Mucosa of rectum (tissue), 2 donors: ENCODE data around the gene UMAD1.

Experiments
- H3K27ac ChIP-seq, 2 donors: one replicate each; pipeline ENCODE4 v1.7.0; 2013; ENCODE audit warnings: inconsistent platforms in 2 of 2, low read depth in 2 of 2, low read length in 2 of 2
- H3K27me3 ChIP-seq, 2 donors: one replicate each; pipeline ENCODE4 v1.7.0; 2013; ENCODE audit warnings: low read length in 2 of 2; ENCODE audit not compliant: control insufficient read depth in 2 of 2, insufficient read depth in 2 of 2
- H3K36me3 ChIP-seq, 2 donors: one replicate each; pipeline ENCODE4 v1.7.0; 2013; ENCODE audit warnings: low read length in 2 of 2; ENCODE audit not compliant: control insufficient read depth in 2 of 2, insufficient read depth in 2 of 2
- H3K4me1 ChIP-seq, 2 donors: one replicate each; pipeline ENCODE4 v1.7.0; 2013; ENCODE audit warnings: low read length in 2 of 2, mild to moderate bottlenecking in 1 of 2; ENCODE audit not compliant: control insufficient read depth in 2 of 2, insufficient read depth in 2 of 2
- H3K4me3 ChIP-seq, 2 donors: one replicate each; pipeline ENCODE4 v1.7.0; 2013; ENCODE audit warnings: low read length in 2 of 2
- H3K9ac ChIP-seq, 2 donors: one replicate each; pipeline ENCODE4 v1.7.0; 2013; ENCODE audit warnings: low read length in 2 of 2, low read depth in 1 of 2, mild to moderate bottlenecking in 1 of 2
- H3K9me3 ChIP-seq, 2 donors: one replicate each; pipeline ENCODE4 v1.7.0; 2013; ENCODE audit warnings: low read length in 2 of 2; ENCODE audit not compliant: control insufficient read depth in 2 of 2
- donor health status: healthy.
- donor health status: Normal muscosa, but diverticular disease.

The UMAD1 gene

DNA sequence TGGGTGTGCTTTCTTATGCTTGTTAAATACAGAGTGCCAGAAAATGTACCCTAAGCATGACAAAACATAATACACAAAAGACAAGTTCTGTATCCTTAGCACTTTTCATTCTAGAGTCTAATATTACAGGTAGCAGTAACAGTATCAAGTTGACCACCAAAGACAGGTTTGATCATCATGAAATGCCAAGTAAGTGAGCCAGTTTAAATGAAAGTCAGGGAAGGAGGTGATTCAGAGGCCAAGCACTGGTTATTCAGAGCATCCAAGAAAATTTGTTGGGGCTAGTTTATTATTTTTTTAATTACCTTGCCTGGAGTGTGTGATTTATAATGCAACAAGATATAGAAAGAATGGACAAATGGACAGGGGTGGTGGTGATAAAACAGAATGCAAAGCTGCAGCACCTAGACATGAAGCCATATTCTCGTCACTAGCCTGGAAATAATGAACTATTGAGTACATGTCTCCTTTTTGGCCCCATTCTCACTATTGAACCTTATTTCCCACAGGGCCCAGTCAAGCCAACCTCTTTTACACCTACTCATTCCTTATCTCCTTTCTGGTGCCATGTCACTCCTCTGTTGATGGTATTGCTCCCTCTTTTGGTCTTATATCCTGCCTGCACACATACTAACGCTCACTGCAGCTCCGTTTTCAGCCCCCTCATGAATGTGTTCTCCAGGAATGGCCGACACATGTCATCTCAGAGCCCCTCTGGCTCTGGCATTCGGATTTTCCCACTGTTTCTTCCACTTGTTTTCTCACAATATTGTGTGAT is 249.4 kb downstream of the UMAD1 start:
- H3K36me3 ChIP-seq, result no peaks in the 10 kb centered on the region
- H3K9ac ChIP-seq, result no peak overlapping the region
- no peak overlapping the region for H3K4me3 ChIP-seq
- H3K4me1 ChIP-seq, result no peaks in the 10 kb centered on the region
- H3K27ac ChIP-seq, result no peak overlapping the region
- no peaks in the 10 kb centered on the region for H3K27me3 ChIP-seq
- H3K9me3 ChIP-seq, result no peaks in the 10 kb centered on the region

DNA sequence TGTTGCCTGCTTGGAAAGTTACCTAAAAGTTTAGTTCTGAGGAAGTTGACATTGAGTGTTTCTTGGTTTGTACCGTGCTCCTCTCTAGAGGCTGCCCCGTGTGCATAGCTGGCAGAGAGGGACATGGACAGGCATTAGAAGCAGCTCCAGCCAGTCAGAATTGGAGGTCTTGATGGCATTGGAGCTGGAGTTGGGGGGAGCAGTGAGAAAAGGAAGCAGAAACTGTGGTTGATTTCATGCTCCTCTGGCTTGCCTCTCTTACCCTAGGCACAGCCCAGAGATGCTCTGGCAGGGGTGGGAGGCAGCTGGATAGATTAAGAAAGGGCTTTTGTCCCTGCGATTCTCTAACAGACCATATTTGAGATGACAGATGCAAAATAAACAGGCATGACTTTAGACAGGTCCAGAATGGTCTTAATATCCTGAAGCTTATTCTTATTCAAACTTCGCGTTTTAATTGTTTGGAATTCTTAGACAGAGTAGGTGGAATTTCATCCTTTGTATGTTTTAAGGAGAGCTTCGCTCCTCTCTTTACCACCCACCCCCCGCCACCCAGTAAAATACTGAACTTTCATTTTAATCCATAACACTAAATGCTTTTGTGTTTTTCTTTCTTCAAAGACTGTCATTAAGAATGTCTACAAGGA is 254.6 kb downstream of the UMAD1 start:
- Histone ChIP-seq H3K9ac (no peak overlapping the region), H3K27ac (no peak overlapping the region), H3K4me1 (no peaks in the 10 kb centered on the region), H3K4me3 (no peak overlapping the region), H3K9me3 (no peaks in the 10 kb centered on the region), H3K27me3 (no peaks in the 10 kb centered on the region), H3K36me3 (no peaks in the 10 kb centered on the region)

DNA sequence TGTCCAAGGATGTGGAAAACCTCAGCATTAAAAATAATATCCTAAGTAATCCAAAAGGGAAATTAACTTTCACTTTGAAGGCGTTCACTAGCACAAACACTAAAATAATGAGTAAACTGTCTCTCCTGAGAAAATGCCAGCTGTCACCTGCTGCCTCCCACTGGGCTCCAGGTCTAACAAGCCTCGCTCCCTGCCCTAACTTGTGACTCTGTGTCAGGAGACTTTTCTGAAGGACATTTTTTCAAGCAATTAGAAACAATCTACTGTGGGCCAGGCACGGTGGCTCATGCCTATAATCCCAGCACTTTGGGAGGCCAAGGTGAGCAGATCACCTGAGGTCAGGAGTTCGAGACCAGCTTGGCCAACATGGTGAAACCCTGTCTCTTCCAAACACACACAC is 255.2 kb downstream of the UMAD1 start:
- Histone ChIP-seq H3K9ac (no peak overlapping the region), H3K9me3 (no peaks in the 10 kb centered on the region), H3K4me1 (no peaks in the 10 kb centered on the region), H3K27ac (no peak overlapping the region), H3K4me3 (no peak overlapping the region), H3K27me3 (no peaks in the 10 kb centered on the region), H3K36me3 (no peaks in the 10 kb centered on the region)

DNA sequence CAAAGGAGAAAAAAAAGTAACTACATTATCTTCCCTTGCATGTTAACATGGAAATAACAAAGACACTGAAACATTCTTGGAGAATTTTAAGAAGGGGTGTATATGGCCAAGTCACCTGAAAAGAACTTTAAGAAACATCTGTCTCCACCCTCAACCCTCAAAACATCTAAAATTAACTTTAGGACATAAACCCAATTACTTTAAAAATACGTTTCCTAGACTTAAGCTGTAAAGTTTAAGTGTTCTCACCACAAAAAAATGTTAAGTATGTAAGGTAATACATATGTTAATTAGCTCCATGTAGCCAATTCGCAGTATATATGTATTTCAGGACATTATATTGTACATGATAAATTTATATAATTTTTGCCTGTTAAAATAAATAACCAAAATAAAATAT is 257.0 kb downstream of the UMAD1 start:
- no peaks in the 10 kb centered on the region for H3K27me3 ChIP-seq
- no peaks in the 10 kb centered on the region for H3K36me3 ChIP-seq
- no peak overlapping the region for H3K4me3 ChIP-seq
- no peaks in the 10 kb centered on the region for H3K4me1 ChIP-seq
- H3K27ac ChIP-seq, result no peak overlapping the region
- H3K9ac ChIP-seq, result no peak overlapping the region
- H3K9me3 ChIP-seq, result no peaks in the 10 kb centered on the region

DNA sequence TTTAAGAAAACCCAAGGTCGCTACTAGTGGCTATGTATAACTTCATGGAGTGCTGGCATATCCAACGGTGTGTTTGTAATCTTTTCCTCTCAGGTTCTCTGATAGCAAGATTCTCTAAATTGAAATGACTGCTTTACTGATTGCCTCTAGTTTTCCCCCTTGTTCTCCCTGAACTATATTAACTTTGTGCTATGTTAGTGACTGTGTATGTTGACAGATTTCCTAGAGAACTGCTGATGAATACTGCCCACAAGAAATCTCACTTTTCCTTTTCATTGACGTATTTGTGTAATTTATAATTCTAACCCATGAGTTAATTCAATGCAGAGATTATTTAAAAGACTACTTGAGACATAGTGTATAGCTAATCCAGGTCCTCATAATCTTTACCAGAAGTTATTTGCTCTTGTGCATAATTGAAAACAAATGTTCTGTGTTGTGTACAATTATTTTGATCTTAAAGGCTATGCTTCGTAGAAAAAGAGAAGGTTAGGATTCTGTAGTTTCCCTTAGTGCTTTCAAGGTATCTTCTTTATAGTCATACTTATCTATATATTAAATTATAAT is 257.5 kb downstream of the UMAD1 start:
- Histone ChIP-seq H3K4me1 (no peaks in the 10 kb centered on the region), H3K4me3 (no peak overlapping the region), H3K27me3 (no peaks in the 10 kb centered on the region), H3K36me3 (no peaks in the 10 kb centered on the region), H3K27ac (no peak overlapping the region), H3K9ac (no peak overlapping the region), H3K9me3 (no peaks in the 10 kb centered on the region)

DNA sequence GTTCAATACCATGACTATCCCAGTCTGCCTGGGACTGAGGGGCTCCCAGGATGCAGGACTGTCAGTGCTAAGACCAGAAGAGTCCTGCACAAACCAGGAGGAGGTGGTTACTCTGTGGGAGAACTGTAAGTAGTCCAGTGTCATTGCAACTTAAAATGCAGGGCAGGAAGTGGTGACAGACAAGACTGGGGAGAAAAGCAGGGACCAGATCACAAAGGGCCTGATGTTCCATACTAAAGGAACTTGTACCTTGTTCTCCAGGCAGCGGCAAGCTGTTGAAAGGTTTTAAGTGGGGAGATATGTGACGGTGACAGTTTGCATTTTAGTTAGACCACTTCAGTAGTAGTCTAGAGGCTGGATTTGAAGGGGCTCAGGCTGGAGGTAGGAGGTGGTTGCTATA is 262.3 kb downstream of the UMAD1 start:
- Histone ChIP-seq H3K36me3 (no peaks in the 10 kb centered on the region), H3K4me1 (no peaks in the 10 kb centered on the region), H3K4me3 (no peak overlapping the region), H3K27ac (no peak overlapping the region), H3K9ac (no peak overlapping the region), H3K9me3 (no peaks in the 10 kb centered on the region), H3K27me3 (no peaks in the 10 kb centered on the region)

DNA sequence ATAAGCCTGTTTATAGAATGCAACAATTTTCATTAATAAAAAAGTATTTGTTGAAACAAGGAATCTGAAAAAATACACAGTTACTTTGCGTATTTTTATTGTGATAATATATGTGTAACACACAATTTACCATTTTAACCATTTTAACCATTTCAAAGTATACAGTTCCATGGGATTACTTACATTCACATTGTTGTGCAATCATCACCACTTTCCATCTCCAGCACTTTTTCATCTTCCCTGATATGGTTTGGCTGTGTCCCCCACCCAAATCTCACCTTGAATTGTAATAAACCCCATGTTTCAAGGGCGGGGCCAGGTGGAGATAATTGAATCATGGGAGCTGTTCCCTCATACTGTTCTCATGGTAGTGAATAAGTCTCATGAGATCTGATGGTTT is 266.8 kb downstream of the UMAD1 start:
- Histone ChIP-seq H3K27ac (no peak overlapping the region), H3K9ac (no peak overlapping the region), H3K4me1 (no peaks in the 10 kb centered on the region), H3K27me3 (no peaks in the 10 kb centered on the region), H3K9me3 (no peaks in the 10 kb centered on the region), H3K36me3 (no peaks in the 10 kb centered on the region), H3K4me3 (no peak overlapping the region)

DNA sequence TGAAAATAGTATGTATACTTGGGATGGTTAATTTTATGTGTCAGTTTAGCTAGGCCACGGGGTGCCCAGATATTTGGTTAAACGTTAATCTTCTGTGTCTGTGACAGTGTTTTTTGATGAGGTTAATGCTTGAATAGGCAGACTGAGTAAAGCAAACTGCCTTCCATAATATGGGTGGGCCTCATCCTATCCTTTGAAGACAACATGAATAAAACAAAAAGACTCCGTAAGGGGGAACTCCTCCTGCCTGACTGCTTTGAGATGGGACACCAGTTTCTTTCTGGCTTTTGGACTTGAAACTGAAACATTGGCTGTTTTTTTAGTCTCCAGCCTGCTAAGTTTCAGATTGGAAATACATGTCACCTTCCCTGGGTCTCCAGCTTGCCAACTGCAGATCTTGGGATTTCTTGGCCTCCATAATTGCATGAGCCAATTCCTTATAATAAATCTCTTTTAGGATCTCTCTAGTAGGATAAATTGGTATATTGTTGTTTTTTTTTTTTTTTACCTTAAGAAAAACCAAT is 268.1 kb downstream of the UMAD1 start:
- Histone ChIP-seq H3K36me3 (no peaks in the 10 kb centered on the region), H3K27ac (no peak overlapping the region), H3K9ac (no peak overlapping the region)

DNA sequence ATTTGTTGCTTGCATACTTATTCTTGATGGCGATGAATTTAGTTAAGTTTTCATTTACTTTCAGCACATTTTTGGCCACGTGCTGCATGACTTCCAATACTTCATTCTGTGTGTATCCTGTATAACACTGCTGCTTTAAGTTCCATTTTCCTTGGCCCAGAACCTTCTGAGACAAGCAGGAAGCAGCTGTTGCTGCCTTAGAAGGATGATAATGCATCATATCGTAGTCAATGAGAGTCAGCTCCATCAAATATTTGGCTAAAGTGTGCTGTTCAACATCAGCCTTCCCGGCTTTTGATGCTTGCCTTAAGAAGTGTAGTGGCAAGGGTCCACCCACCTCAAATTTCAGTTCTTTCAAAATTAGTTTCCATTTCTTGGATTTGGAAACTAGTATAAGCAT is 268.8 kb downstream of the UMAD1 start:
- Histone ChIP-seq H3K4me3 (no peak overlapping the region), H3K4me1 (no peaks in the 10 kb centered on the region), H3K36me3 (no peaks in the 10 kb centered on the region), H3K27ac (no peak overlapping the region), H3K27me3 (no peaks in the 10 kb centered on the region), H3K9me3 (no peaks in the 10 kb centered on the region), H3K9ac (no peak overlapping the region)

More for the DNA sequence above, 268.1 kb downstream of the UMAD1 start:
- Histone ChIP-seq H3K27me3 (no peaks in the 10 kb centered on the region), H3K4me3 (no peak overlapping the region), H3K9me3 (no peaks in the 10 kb centered on the region), H3K4me1 (no peaks in the 10 kb centered on the region)

DNA sequence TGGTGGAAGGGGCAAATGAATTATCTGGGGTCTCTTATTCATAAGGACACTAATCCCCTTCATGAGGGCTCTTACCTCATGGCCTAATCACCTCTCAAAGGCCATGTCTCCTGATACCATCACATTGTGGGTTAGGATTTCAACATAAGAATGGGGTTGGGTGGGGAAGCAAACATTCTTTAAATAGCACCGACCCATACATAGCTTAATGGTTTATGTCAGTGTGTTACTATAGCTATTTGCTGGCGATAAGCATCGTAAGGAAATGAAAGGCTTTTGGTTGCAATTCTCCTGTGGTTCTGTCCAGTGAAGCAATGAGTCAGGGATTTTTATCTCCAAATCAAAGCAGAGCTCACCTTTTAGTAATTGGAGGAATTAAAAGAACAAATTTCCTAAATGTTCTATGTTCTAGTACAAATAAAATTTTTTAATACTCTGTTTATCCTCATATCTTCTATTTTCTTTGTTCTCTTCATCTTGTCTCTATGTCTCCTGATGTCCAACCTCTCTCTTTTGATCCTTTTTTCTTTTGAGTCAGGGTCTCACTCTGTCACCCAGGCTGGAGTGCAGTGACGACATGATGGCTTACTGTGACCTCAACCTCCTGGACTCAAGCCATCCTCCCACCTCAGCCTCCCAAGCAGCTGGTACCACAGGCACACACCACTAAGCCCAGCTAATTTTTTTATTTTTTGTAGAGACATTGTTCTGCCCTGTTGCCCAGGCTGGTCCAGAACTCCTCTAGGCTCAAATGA is 271.0 kb downstream of the UMAD1 start:
- H3K36me3 ChIP-seq, result no peaks in the 10 kb centered on the region
- H3K27ac ChIP-seq, result no peak overlapping the region
- no peak overlapping the region for H3K4me3 ChIP-seq
- no peaks in the 10 kb centered on the region for H3K9me3 ChIP-seq
- H3K27me3 ChIP-seq, result no peaks in the 10 kb centered on the region
- H3K9ac ChIP-seq, result no peak overlapping the region
- H3K4me1 ChIP-seq, result no peaks in the 10 kb centered on the region
